K562 (cell line): ENCODE results near the gene MRPS18B. TPM values are rescaled to one million over a fixed set of nuclear protein-coding genes. Genes with fewer than 3 reads are reported as not detected.
A peak's percentile ranks its signal among the peaks of the same experiment; 100 is the strongest.

Source experiments
- CBX3 ChIP-seq, 2 experiments: IDR thresholded peaks; 1 replicate in 1 of 2; 2 replicates in 1 of 2; pipeline ENCODE4 v1.6.1; 2012; ENCODE audit warnings: inconsistent platforms in 2 of 2, low read length in 2 of 2, borderline replicate concordance in 1 of 2, control low read depth in 1 of 2
- DLX4 ChIP-seq: fragments of 250-450 bp; sonication (Bioruptor Pico); IDR thresholded peaks from 2 replicates; pipeline ENCODE4 v1.6.1; 2021; ENCODE audit warnings: mild to moderate bottlenecking
- E2F5 ChIP-seq: sonication (generic); formaldehyde crosslinking; IDR thresholded peaks from 2 replicates; pipeline ENCODE4 v1.8.0; 2022; ENCODE audit warnings: mild to moderate bottlenecking, missing genetic modification reagents
- ERF ChIP-seq: fragments of 450-650 bp; formaldehyde crosslinking; IDR thresholded peaks from 2 replicates; pipeline ENCODE4 v1.4.0; 2020; ENCODE audit warnings: mild to moderate bottlenecking, mixed read lengths
- HSF4 ChIP-seq: fragments of 250-450 bp; sonication (Bioruptor Pico); IDR thresholded peaks from 2 replicates; pipeline ENCODE4 v2.1.2; 2022; ENCODE audit warnings: mild to moderate bottlenecking, moderate library complexity, borderline replicate concordance
- IRF2 ChIP-seq: sonication (generic); formaldehyde crosslinking; IDR thresholded peaks from 2 replicates; pipeline ENCODE4 v1.8.1; 2022; ENCODE audit warnings: mild to moderate bottlenecking, missing genetic modification reagents
- KLF16 ChIP-seq: IDR thresholded peaks from 2 replicates; pipeline ENCODE4 v1.6.1; 2016; ENCODE audit warnings: antibody characterized with exemption
- KLF6 ChIP-seq: fragments of 250-450 bp; sonication (Bioruptor Pico); IDR thresholded peaks from 2 replicates; pipeline ENCODE4 v1.4.0; 2020; ENCODE audit warnings: mild to moderate bottlenecking, moderate library complexity, borderline replicate concordance
- MCM5 ChIP-seq: fragments of 450-650 bp; IDR thresholded peaks from 2 replicates; pipeline ENCODE4 v1.6.1; 2016; ENCODE audit warnings: low read depth
- NCOA2 ChIP-seq, 2 experiments: fragments of 450-650 bp; IDR thresholded peaks; 2 replicates each; pipeline ENCODE4 v1.6.1; 2018; ENCODE audit warnings: mild to moderate bottlenecking in 2 of 2, moderate library complexity in 1 of 2; ENCODE audit not compliant: partially characterized antibody in 2 of 2
- PHTF2 ChIP-seq: fragments of 250-450 bp; sonication (Bioruptor Pico); IDR thresholded peaks from 2 replicates; pipeline ENCODE4 v1.5.0; 2021; ENCODE audit warnings: mild to moderate bottlenecking
- POLR2G ChIP-seq: fragments of 200-400 bp; formaldehyde crosslinking; IDR thresholded peaks from 2 replicates; pipeline ENCODE4 v1.6.1; 2017; ENCODE audit warnings: low read depth, mild to moderate bottlenecking, antibody characterized with exemption, low read length, moderate library complexity
- RBM34 ChIP-seq: fragments of 200-400 bp; formaldehyde crosslinking; IDR thresholded peaks from 2 replicates; pipeline ENCODE4 v1.6.1; 2018; ENCODE audit warnings: low read length, borderline replicate concordance; ENCODE audit not compliant: insufficient read depth
- RBM39 ChIP-seq: fragments of 200-400 bp; formaldehyde crosslinking; optimal IDR thresholded peaks from 2 replicates; pipeline ENCODE3; 2018; ENCODE audit warnings: low read depth, low read length
- STAT5B ChIP-seq: fragments of 250-450 bp; sonication (Bioruptor Pico); IDR thresholded peaks from 2 replicates; pipeline ENCODE4 v1.8.0; 2021; ENCODE audit warnings: mild to moderate bottlenecking, inconsistent platforms
- ZKSCAN8 ChIP-seq: fragments of 200-800 bp; sonication (Bioruptor generic); IDR thresholded peaks from 2 replicates; pipeline ENCODE4 v1.6.1; 2016; ENCODE audit warnings: missing genetic modification characterization, missing compliant biosample characterization
- ZNF24 ChIP-seq: fragments of 450-650 bp; IDR thresholded peaks from 2 replicates; pipeline ENCODE4 v1.6.1; 2016
- ZNF384 ChIP-seq: IDR thresholded peaks from 2 replicates; pipeline ENCODE4 v1.6.1; 2012; ENCODE audit warnings: low read depth, low read length, improper control_type of control experiment
- ZNF583 ChIP-seq: fragments of 250-450 bp; sonication (Bioruptor Pico); IDR thresholded peaks from 2 replicates; pipeline ENCODE4 v1.4.0; 2020
- polyA plus RNA-seq, 8 experiments: library from polyadenylated mRNA; depleted of rRNA in 4 of 8; stranded (reverse) in 5 of 8; unstranded in 3 of 8; fragments of >200 nt; fragmentation: Nextera tagmentation in 2 of 8; fragmentation: Illumina TruSeq in 1 of 8; extraction: Ambion mirVana in 2 of 8; extraction: Trizol in 1 of 8; gene quantifications; 2 replicates each; pipeline versions ENCODE4 v1.2.1 to v1.2.3, GENCODE V29; 2011 to 2014; ENCODE audit warnings: inconsistent platforms in 1 of 8, missing spikeins in 1 of 8
- total RNA-seq, 7 experiments: library from RNA; depleted of rRNA in 6 of 7; stranded (reverse); fragments of >200 nt in 6 of 7; fragmentation: Illumina TruSeq in 2 of 7; extraction: Trizol in 2 of 7; gene quantifications; 2 replicates each; pipeline versions ENCODE4 v1.2.1 to v1.2.3, GENCODE V29; 2011 to 2021; ENCODE audit warnings: low replicate concordance in 1 of 7
- TF ChIP-seq, protein P1 (sequence below): fragments of 250-450 bp; sonication (Bioruptor Pico); IDR thresholded peaks from 2 replicates; pipeline ENCODE4 v1.4.0; 2020; ENCODE audit warnings: borderline replicate concordance
- TF ChIP-seq, protein P2 (sequence below): fragments of 250-450 bp; sonication (Bioruptor Pico); IDR thresholded peaks from 2 replicates; pipeline ENCODE4 v1.8.0; 2022; ENCODE audit warnings: inconsistent platforms

The MRPS18B gene
- total and polyA plus RNA-seq, 9 of the 15 experiments (the other 6 are each of a cell fraction or from before 2014, with no cell fraction given) = 132 to 383 (median 178) TPM

DNA sequence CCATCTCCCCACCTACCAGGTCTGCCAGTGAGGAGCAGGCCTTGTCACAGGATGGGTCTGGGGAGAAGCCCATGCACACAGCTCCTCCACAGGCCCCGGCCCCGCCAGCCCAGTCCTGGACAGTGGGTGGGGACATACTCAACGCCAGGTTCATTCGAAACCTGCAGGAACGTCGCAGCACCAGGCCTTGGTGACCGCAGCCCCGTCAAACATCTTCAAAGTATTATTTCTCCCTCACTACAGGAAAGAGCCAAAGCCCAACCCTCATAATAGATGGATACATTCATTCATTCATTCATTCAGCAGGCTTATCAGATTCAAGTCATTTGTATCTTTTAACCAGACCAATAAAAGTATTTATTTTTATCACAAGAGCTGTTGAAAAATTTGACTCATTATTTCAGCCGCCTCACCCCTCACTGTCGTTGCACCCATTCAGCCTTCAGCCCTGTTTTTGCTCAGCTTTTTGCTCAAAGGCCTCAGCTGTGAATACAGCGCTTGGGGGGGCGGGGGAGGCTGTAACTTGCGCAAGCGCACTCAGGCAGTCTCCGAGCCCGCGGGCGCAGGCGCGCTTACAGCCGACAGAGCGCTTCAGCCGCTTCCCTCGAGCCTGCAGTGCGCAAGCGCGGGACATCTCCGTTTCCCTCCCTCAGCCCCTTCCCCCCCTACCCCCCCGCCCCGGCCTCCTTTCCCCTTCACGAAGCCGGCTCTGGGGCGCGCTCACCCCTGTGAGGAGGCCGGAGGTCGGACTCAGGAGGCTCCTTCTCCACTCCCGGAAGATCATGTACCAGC lies 29.0 kb downstream of the MRPS18B start, which contains the start of gene C6orf136 (continued):
- TF ChIP-seq RBM39 = no peak
- TF ChIP-seq PHTF2 (CRISPR knock-in tag) = no peak
- TF ChIP-seq CBX3 (IDR thresholded peaks at IDR 0.05; ENCODE audit: borderline replicate concordance in 1 of 2, low read length in 2 of 2) = no peak
- no peak for TF ChIP-seq KLF16
- TF ChIP-seq RBM34 = no peak
- TF ChIP-seq POLR2G = no peak
- no peak for TF ChIP-seq ZNF384
- TF ChIP-seq, protein P1, sequence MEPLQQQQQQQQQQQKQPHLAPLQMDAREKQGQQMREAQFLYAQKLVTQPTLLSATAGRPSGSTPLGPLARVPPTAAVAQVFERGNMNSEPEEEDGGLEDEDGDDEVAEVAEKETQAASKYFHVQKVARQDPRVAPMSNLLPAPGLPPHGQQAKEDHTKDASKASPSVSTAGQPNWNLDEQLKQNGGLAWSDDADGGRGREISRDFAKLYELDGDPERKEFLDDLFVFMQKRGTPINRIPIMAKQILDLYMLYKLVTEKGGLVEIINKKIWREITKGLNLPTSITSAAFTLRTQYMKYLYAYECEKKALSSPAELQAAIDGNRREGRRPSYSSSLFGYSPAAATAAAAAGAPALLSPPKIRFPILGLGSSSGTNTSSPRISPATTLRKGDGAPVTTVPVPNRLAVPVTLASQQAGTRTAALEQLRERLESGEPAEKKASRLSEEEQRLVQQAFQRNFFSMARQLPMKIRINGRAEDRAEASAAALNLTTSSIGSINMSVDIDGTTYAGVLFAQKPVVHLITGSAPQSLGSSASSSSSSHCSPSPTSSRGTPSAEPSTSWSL = no peak
- TF ChIP-seq IRF2 (CRISPR knock-in tag) = no peak
- TF ChIP-seq, protein P2, sequence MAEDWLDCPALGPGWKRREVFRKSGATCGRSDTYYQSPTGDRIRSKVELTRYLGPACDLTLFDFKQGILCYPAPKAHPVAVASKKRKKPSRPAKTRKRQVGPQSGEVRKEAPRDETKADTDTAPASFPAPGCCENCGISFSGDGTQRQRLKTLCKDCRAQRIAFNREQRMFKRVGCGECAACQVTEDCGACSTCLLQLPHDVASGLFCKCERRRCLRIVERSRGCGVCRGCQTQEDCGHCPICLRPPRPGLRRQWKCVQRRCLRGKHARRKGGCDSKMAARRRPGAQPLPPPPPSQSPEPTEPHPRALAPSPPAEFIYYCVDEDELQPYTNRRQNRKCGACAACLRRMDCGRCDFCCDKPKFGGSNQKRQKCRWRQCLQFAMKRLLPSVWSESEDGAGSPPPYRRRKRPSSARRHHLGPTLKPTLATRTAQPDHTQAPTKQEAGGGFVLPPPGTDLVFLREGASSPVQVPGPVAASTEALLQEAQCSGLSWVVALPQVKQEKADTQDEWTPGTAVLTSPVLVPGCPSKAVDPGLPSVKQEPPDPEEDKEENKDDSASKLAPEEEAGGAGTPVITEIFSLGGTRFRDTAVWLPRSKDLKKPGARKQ (CRISPR knock-in tag) = no peak
- no peak for TF ChIP-seq ZNF583 (CRISPR knock-in tag)
- peak; percentile 99 for TF ChIP-seq ZNF24
- TF ChIP-seq STAT5B (CRISPR knock-in tag) = no peak
- no peak for TF ChIP-seq DLX4 (CRISPR knock-in tag)
- TF ChIP-seq NCOA2 (IDR thresholded peaks at IDR 0.05; ENCODE audit: partially characterized antibody in 2 of 2) = no peak
- no peak for TF ChIP-seq E2F5 (CRISPR knock-in tag)
- no peak for TF ChIP-seq KLF6 (CRISPR knock-in tag)
- no peak for TF ChIP-seq HSF4
- no peak for TF ChIP-seq ERF (CRISPR knock-in tag)
- TF ChIP-seq ZKSCAN8 = no peak
- TF ChIP-seq MCM5 = no peak
